WTC11 (cell line): ENCODE data around the gene CGB2. TPM values are rescaled to one million over a fixed set of nuclear protein-coding genes. Genes with fewer than 3 reads are reported as not detected.

ENCODE experiments used
- ARID4B ChIP-seq: sonication (generic); formaldehyde crosslinking; IDR thresholded peaks from 2 replicates; pipeline ENCODE4 v1.8.0; 2023; ENCODE audit warnings: missing genetic modification reagents, mild to moderate bottlenecking, borderline replicate concordance
- E2F1 ChIP-seq: sonication (generic); formaldehyde crosslinking; IDR thresholded peaks from 2 replicates; pipeline ENCODE4 v1.8.0; 2022; ENCODE audit warnings: mild to moderate bottlenecking, missing genetic modification reagents
- EMX1 ChIP-seq: fragments of 250-450 bp; sonication (Bioruptor Pico); IDR thresholded peaks from 2 replicates; pipeline ENCODE4 v1.8.0; 2021; ENCODE audit warnings: mild to moderate bottlenecking
- ERG ChIP-seq: fragments of 250-450 bp; sonication (Bioruptor Pico); IDR thresholded peaks from 2 replicates; pipeline ENCODE4 v1.8.0; 2021; ENCODE audit warnings: mild to moderate bottlenecking
- ETV6 ChIP-seq: sonication (generic); formaldehyde crosslinking; IDR thresholded peaks from 2 replicates; pipeline ENCODE4 v1.8.1; 2022; ENCODE audit warnings: mild to moderate bottlenecking, missing genetic modification reagents
- FOXP1 ChIP-seq: sonication (generic); formaldehyde crosslinking; IDR thresholded peaks from 2 replicates; pipeline ENCODE4 v1.8.0; 2022; ENCODE audit warnings: missing genetic modification reagents, mild to moderate bottlenecking, moderate library complexity, borderline replicate concordance
- GRHL2 ChIP-seq: fragments of 250-450 bp; sonication (Bioruptor Pico); IDR thresholded peaks from 2 replicates; pipeline ENCODE4 v1.8.0; 2022; ENCODE audit warnings: mild to moderate bottlenecking, moderate library complexity; ENCODE audit not compliant: insufficient replicate concordance, severe bottlenecking
- MXD4 ChIP-seq: fragments of 250-450 bp; sonication (Bioruptor Pico); IDR thresholded peaks from 2 replicates; pipeline ENCODE4 v1.8.0; 2021; ENCODE audit warnings: mild to moderate bottlenecking, moderate library complexity, borderline replicate concordance
- MYBL2 ChIP-seq: sonication (generic); formaldehyde crosslinking; IDR thresholded peaks from 2 replicates; pipeline ENCODE4 v1.8.1; 2023; ENCODE audit warnings: mild to moderate bottlenecking, moderate library complexity, missing genetic modification reagents
- RORB ChIP-seq: fragments of 250-450 bp; sonication (Bioruptor Pico); IDR thresholded peaks from 2 replicates; pipeline ENCODE4 v1.9.0; 2021; ENCODE audit warnings: mild to moderate bottlenecking
- SP1 ChIP-seq: sonication (generic); formaldehyde crosslinking; conservative IDR thresholded peaks from 2 replicates; pipeline ENCODE4 v1.8.1; 2022; ENCODE audit warnings: missing genetic modification reagents
- TCF7 ChIP-seq: sonication (generic); formaldehyde crosslinking; IDR thresholded peaks from 2 replicates; pipeline ENCODE4 v1.8.0; 2022; ENCODE audit warnings: mild to moderate bottlenecking, low read depth, missing genetic modification reagents, moderate library complexity
- ZBTB21 ChIP-seq: sonication (generic); formaldehyde crosslinking; IDR thresholded peaks from 2 replicates; pipeline ENCODE4 v1.8.1; 2023; ENCODE audit warnings: mild to moderate bottlenecking, missing genetic modification reagents, borderline replicate concordance
- ZNF232 ChIP-seq: sonication (generic); formaldehyde crosslinking; IDR thresholded peaks from 2 replicates; pipeline ENCODE4 v1.8.0; 2022; ENCODE audit warnings: mild to moderate bottlenecking, missing genetic modification reagents
- ZNF416 ChIP-seq: fragments of 250-450 bp; sonication (Bioruptor Pico); IDR thresholded peaks from 2 replicates; pipeline ENCODE4 v1.9.0; 2021; ENCODE audit warnings: mild to moderate bottlenecking, inconsistent platforms
- ZNF532 ChIP-seq: fragments of 250-450 bp; sonication (Bioruptor Pico); IDR thresholded peaks from 2 replicates; pipeline ENCODE4 v1.9.0; 2021; ENCODE audit warnings: mild to moderate bottlenecking, borderline replicate concordance
- total RNA-seq: library from RNA; stranded (reverse); gene quantifications from 3 replicates; pipeline ENCODE4 v1.2.3, GENCODE V29; 2021
- TF ChIP-seq, protein P1 (sequence below): sonication (generic); formaldehyde crosslinking; IDR thresholded peaks from 2 replicates; pipeline ENCODE4 v1.8.1; 2023; ENCODE audit warnings: mild to moderate bottlenecking, missing genetic modification reagents, borderline replicate concordance
- TF ChIP-seq, protein P2 (sequence below): fragments of 250-450 bp; sonication (Bioruptor Pico); IDR thresholded peaks from 2 replicates; pipeline ENCODE4 v1.9.0; 2021; ENCODE audit warnings: mild to moderate bottlenecking
- TF ChIP-seq, protein P3 (sequence below): sonication (generic); formaldehyde crosslinking; IDR thresholded peaks from 2 replicates; pipeline ENCODE4 v1.8.1; 2023; ENCODE audit warnings: mild to moderate bottlenecking, missing genetic modification reagents

CGB2 gene
- total RNA-seq, 1 experiment from 2014 or later = not detected

DNA sequence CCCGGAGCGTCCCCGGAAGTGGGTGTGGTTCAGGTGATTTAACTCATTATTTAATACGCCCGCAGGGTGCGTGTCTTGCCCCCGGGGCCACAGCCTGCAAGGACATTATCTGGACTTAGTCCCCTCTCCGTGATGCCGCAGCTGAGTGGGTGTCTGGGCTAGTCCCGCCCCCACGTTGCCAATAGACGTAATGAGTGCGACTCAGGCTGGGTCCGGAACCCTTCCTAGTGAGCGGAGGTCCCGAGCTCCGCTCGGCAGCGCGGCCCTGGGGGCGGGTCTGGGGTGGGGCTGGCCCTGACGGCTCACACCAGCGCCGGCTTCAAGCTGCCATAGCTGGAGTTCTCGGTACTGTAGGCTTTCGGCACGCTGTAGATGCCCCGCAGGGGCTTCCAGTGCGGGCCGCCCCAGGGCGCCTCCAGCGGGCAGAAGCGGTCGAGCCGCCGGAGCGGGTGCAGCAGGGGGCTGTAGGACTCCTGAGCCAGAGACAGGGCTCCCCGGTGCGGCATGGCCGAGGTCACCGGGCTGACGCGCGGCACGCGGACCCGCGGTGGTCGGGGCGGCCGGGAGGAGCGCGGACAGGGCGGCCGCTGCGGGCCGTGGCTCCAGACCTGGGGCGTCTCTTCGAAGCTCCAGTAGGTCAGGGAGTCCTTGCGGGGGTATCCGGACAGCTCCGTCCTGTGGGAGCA is 13.9 kb upstream of the CGB2 start (continued):
- TF ChIP-seq ARID4B (0 out of 2 replicates have a peak, but pooled peaks have one; percentile 19), ZNF416 (CRISPR knock-in tag) (0 out of 2 replicates have a peak, but pooled peaks have one; percentile 29), RORB (CRISPR knock-in tag) (no peak), E2F1 (CRISPR knock-in tag) (no peak), MXD4 (CRISPR knock-in tag) (no peak), MYBL2 (CRISPR knock-in tag) (no peak; the same call in 1 of the 2 replicates), EMX1 (peak; percentile 57; the same call in 1 of the 2 replicates), SP1 (CRISPR knock-in tag) (peak; percentile 70), TCF7 (CRISPR knock-in tag) (no peak), ETV6 (no peak), ZNF232 (no peak), GRHL2 (CRISPR knock-in tag) (no peak), ZNF532 (no peak), ERG (0 out of 2 replicates have a peak, but pooled peaks have one; percentile 37), ZBTB21 (CRISPR knock-in tag) (no peak), FOXP1 (CRISPR knock-in tag) (peak; percentile 74)
- TF ChIP-seq, protein P1, sequence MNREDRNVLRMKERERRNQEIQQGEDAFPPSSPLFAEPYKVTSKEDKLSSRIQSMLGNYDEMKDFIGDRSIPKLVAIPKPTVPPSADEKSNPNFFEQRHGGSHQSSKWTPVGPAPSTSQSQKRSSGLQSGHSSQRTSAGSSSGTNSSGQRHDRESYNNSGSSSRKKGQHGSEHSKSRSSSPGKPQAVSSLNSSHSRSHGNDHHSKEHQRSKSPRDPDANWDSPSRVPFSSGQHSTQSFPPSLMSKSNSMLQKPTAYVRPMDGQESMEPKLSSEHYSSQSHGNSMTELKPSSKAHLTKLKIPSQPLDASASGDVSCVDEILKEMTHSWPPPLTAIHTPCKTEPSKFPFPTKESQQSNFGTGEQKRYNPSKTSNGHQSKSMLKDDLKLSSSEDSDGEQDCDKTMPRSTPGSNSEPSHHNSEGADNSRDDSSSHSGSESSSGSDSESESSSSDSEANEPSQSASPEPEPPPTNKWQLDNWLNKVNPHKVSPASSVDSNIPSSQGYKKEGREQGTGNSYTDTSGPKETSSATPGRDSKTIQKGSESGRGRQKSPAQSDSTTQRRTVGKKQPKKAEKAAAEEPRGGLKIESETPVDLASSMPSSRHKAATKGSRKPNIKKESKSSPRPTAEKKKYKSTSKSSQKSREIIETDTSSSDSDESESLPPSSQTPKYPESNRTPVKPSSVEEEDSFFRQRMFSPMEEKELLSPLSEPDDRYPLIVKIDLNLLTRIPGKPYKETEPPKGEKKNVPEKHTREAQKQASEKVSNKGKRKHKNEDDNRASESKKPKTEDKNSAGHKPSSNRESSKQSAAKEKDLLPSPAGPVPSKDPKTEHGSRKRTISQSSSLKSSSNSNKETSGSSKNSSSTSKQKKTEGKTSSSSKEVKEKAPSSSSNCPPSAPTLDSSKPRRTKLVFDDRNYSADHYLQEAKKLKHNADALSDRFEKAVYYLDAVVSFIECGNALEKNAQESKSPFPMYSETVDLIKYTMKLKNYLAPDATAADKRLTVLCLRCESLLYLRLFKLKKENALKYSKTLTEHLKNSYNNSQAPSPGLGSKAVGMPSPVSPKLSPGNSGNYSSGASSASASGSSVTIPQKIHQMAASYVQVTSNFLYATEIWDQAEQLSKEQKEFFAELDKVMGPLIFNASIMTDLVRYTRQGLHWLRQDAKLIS (CRISPR knock-in tag) = no peak
- TF ChIP-seq, protein P2, sequence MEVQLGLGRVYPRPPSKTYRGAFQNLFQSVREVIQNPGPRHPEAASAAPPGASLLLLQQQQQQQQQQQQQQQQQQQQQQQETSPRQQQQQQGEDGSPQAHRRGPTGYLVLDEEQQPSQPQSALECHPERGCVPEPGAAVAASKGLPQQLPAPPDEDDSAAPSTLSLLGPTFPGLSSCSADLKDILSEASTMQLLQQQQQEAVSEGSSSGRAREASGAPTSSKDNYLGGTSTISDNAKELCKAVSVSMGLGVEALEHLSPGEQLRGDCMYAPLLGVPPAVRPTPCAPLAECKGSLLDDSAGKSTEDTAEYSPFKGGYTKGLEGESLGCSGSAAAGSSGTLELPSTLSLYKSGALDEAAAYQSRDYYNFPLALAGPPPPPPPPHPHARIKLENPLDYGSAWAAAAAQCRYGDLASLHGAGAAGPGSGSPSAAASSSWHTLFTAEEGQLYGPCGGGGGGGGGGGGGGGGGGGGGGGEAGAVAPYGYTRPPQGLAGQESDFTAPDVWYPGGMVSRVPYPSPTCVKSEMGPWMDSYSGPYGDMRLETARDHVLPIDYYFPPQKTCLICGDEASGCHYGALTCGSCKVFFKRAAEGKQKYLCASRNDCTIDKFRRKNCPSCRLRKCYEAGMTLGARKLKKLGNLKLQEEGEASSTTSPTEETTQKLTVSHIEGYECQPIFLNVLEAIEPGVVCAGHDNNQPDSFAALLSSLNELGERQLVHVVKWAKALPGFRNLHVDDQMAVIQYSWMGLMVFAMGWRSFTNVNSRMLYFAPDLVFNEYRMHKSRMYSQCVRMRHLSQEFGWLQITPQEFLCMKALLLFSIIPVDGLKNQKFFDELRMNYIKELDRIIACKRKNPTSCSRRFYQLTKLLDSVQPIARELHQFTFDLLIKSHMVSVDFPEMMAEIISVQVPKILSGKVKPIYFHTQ (CRISPR knock-in tag) = no peak
- TF ChIP-seq, protein P3, sequence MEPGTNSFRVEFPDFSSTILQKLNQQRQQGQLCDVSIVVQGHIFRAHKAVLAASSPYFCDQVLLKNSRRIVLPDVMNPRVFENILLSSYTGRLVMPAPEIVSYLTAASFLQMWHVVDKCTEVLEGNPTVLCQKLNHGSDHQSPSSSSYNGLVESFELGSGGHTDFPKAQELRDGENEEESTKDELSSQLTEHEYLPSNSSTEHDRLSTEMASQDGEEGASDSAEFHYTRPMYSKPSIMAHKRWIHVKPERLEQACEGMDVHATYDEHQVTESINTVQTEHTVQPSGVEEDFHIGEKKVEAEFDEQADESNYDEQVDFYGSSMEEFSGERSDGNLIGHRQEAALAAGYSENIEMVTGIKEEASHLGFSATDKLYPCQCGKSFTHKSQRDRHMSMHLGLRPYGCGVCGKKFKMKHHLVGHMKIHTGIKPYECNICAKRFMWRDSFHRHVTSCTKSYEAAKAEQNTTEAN (CRISPR knock-in tag) = no peak
